H9 (cell line): Measurements from ENCODE around the gene TPD52L3. TPM values are rescaled to one million over a fixed set of nuclear protein-coding genes. Genes with fewer than 3 reads are reported as not detected.

Experiments used
- DNase-seq: peaks from one replicate; pipeline ENCODE4 v3.0.0-alpha.2; 2017
- H2AFZ ChIP-seq: one replicate; pipeline ENCODE4 v1.6.1; 2013; ENCODE audit warnings: mild to moderate bottlenecking, low read length, control low read depth, moderate library complexity
- H2AK5ac ChIP-seq: 2 replicates; pipeline ENCODE4 v1.6.1; 2013; ENCODE audit warnings: low read length, control low read depth, mixed read lengths; ENCODE audit not compliant: insufficient read length
- H2BK120ac ChIP-seq: one replicate; pipeline ENCODE4 v1.6.1; 2013; ENCODE audit warnings: low read depth, mild to moderate bottlenecking, low read length, control low read depth, inconsistent platforms; ENCODE audit not compliant: poor library complexity, severe bottlenecking
- H2BK12ac ChIP-seq: 2 replicates; pipeline ENCODE4 v1.6.1; 2013; ENCODE audit warnings: low read length, control low read depth, mixed read lengths, low read depth; ENCODE audit not compliant: insufficient read length
- H2BK15ac ChIP-seq: 2 replicates; pipeline ENCODE4 v1.6.1; 2013; ENCODE audit warnings: low read depth, low read length, control low read depth
- H2BK20ac ChIP-seq: one replicate; pipeline ENCODE4 v1.6.1; 2013; ENCODE audit warnings: low read depth, mild to moderate bottlenecking, low read length, control low read depth, inconsistent platforms; ENCODE audit not compliant: poor library complexity, severe bottlenecking
- H2BK5ac ChIP-seq: 2 replicates; pipeline ENCODE4 v1.6.1; 2013; ENCODE audit warnings: low read length, control low read depth, mixed read lengths; ENCODE audit not compliant: insufficient read length
- H3K14ac ChIP-seq: 2 replicates; pipeline ENCODE4 v1.6.1; 2013; ENCODE audit warnings: low read length, control low read depth; ENCODE audit not compliant: insufficient read depth
- H3K18ac ChIP-seq: 2 replicates; pipeline ENCODE4 v1.6.1; 2013; ENCODE audit warnings: low read depth, mild to moderate bottlenecking, mixed read lengths, low read length, control low read depth; ENCODE audit not compliant: insufficient read length
- H3K23ac ChIP-seq: 2 replicates; pipeline ENCODE4 v1.6.1; 2013; ENCODE audit warnings: low read length, control low read depth, mixed read lengths, low read depth; ENCODE audit not compliant: insufficient read length
- H3K23me2 ChIP-seq: 2 replicates; pipeline ENCODE4 v1.6.1; 2013; ENCODE audit warnings: low read depth, mild to moderate bottlenecking, mixed read lengths, low read length, control low read depth; ENCODE audit not compliant: insufficient read length, poor library complexity, severe bottlenecking
- H3K27ac ChIP-seq: 2 replicates; pipeline ENCODE4 v1.5.1; 2013; ENCODE audit warnings: low read length, control low read depth, mixed read lengths, low read depth; ENCODE audit not compliant: insufficient read length
- H3K27me3 ChIP-seq: 2 replicates; pipeline ENCODE4 v1.6.1; 2013; ENCODE audit warnings: low read length, control low read depth, inconsistent platforms; ENCODE audit not compliant: insufficient read depth
- H3K4ac ChIP-seq: 2 replicates; pipeline ENCODE4 v1.6.1; 2013; ENCODE audit warnings: low read depth, mild to moderate bottlenecking, control low read depth, inconsistent platforms, low read length, moderate library complexity
- H3K4me1 ChIP-seq: 2 replicates; pipeline ENCODE4 v1.6.1; 2013; ENCODE audit warnings: low read length, control low read depth, inconsistent platforms; ENCODE audit not compliant: insufficient read depth
- H3K4me2 ChIP-seq: 2 replicates; pipeline ENCODE4 v1.6.1; 2013; ENCODE audit warnings: low read length, control low read depth, mixed read lengths; ENCODE audit not compliant: insufficient read length, insufficient read depth
- H3K56ac ChIP-seq: 2 replicates; pipeline ENCODE4 v1.6.1; 2013; ENCODE audit warnings: low read depth, mild to moderate bottlenecking, mixed read lengths, low read length, control low read depth; ENCODE audit not compliant: insufficient read length
- H3K79me1 ChIP-seq: 2 replicates; pipeline ENCODE4 v1.6.1; 2013; ENCODE audit warnings: low read depth, mild to moderate bottlenecking, moderate library complexity, low read length, control low read depth, inconsistent platforms; ENCODE audit not compliant: insufficient read depth, poor library complexity, severe bottlenecking
- H3K79me2 ChIP-seq: 2 replicates; pipeline ENCODE4 v1.6.1; 2013; ENCODE audit warnings: low read length, control low read depth, inconsistent platforms; ENCODE audit not compliant: insufficient read depth
- H3K9ac ChIP-seq: 2 replicates; pipeline ENCODE4 v1.6.1; 2013; ENCODE audit warnings: low read length, control low read depth, mixed read lengths; ENCODE audit not compliant: insufficient read length; ENCODE audit errors: extremely low read depth
- H3K9me3 ChIP-seq: one replicate; pipeline ENCODE4 v1.6.1; 2013; ENCODE audit warnings: low read depth, low read length, inconsistent platforms; ENCODE audit not compliant: control insufficient read depth
- H3T11ph ChIP-seq: one replicate; pipeline ENCODE4 v1.6.1; 2013; ENCODE audit warnings: mild to moderate bottlenecking, low read length, control low read depth, inconsistent platforms
- H4K20me1 ChIP-seq: one replicate; pipeline ENCODE4 v1.6.1; 2013; ENCODE audit not compliant: control insufficient read depth, insufficient read length, insufficient read depth
- H4K5ac ChIP-seq: 2 replicates; pipeline ENCODE4 v1.6.1; 2013; ENCODE audit warnings: low read depth, mild to moderate bottlenecking, mixed read lengths, low read length, control low read depth; ENCODE audit not compliant: insufficient read length
- H4K8ac ChIP-seq: replicated peaks from 2 replicates; pipeline ENCODE4 v1.6.1; 2013; ENCODE audit warnings: low read length, control low read depth, mixed read lengths, low read depth; ENCODE audit not compliant: insufficient read length
- H4K91ac ChIP-seq: 2 replicates; pipeline ENCODE4 v1.6.1; 2013; ENCODE audit warnings: low read depth, mild to moderate bottlenecking, moderate library complexity, mixed read lengths, low read length, control low read depth; ENCODE audit not compliant: insufficient read length
- H3K27ac Mint-ChIP-seq, 3 experiments: 2 replicates in 2 of 3; 3 replicates in 1 of 3; pipeline ENCODE4 v1.8.0; 2020 to 2021; ENCODE audit warnings: mixed read lengths in 3 of 3, mild to moderate bottlenecking in 1 of 3, moderate library complexity in 1 of 3
- H3K27me3 Mint-ChIP-seq: 2 replicates; pipeline ENCODE4 v1.8.0; 2021; ENCODE audit warnings: low read depth, mild to moderate bottlenecking, moderate library complexity, mixed read lengths
- H3K36me3 Mint-ChIP-seq, 3 experiments: 2 replicates in 2 of 3; 3 replicates in 1 of 3; pipeline ENCODE4 v1.8.0; 2020 to 2021; ENCODE audit warnings: low read depth in 3 of 3, mixed read lengths in 3 of 3; ENCODE audit not compliant: insufficient read depth in 1 of 3
- H3K4me1 Mint-ChIP-seq, 2 experiments: 2 replicates each; pipeline ENCODE4 v1.8.0; 2020; ENCODE audit warnings: mixed read lengths in 2 of 2
- H3K4me3 Mint-ChIP-seq, 2 experiments: 2 replicates in 1 of 2; 3 replicates in 1 of 2; pipeline ENCODE4 v1.8.0; 2020 to 2021; ENCODE audit warnings: mild to moderate bottlenecking in 2 of 2, mixed read lengths in 2 of 2, moderate library complexity in 1 of 2
- H3K9me3 Mint-ChIP-seq, 2 experiments: 2 replicates in 1 of 2; 3 replicates in 1 of 2; pipeline ENCODE4 v1.8.0; 2020; ENCODE audit warnings: mild to moderate bottlenecking in 2 of 2, mixed read lengths in 2 of 2, moderate library complexity in 1 of 2
- CTCF ChIP-seq: fragments of 200-600 bp; sonication (generic); conservative IDR thresholded peaks from 3 replicates; pipeline ENCODE4 v1.8.0; 2021; ENCODE audit warnings: antibody characterized with exemption, mild to moderate bottlenecking
- total RNA-seq: library from RNA; stranded (reverse); gene quantifications from 2 replicates; pipeline ENCODE4 v1.2.1, GENCODE V29; 2021

TPD52L3 gene
- total RNA-seq, 1 experiment from 2014 or later = not detected

- H4K20me1 ChIP-seq = no peaks in the 10 kb centered on the region
- peaks cover 3% of the 10 kb centered on the region for H3K27me3 Mint-ChIP-seq
- no peak for DNase-seq
- peaks cover 9% of the 10 kb centered on the region in 2 experiments for H3K4me1 Mint-ChIP-seq
- peaks cover 37 to 40% of the 10 kb centered on the region in 2 experiments for H3K9me3 Mint-ChIP-seq
- no peak overlapping the region for H3K4ac ChIP-seq
- H3K14ac ChIP-seq = no peak overlapping the region
- H4K8ac ChIP-seq = no peak overlapping the region
- H3T11ph ChIP-seq = no peak overlapping the region
- H3K79me1 ChIP-seq = no peaks in the 10 kb centered on the region
- H3K56ac ChIP-seq = no peak overlapping the region
- no peaks in the 10 kb centered on the region for H3K23me2 ChIP-seq
- H3K4me3 Mint-ChIP-seq = no peak overlapping the region
- no peak overlapping the region for H3K9ac ChIP-seq
- H3K23ac ChIP-seq = no peak overlapping the region
- no peak for TF ChIP-seq CTCF
- H3K9me3 ChIP-seq = peaks cover 11% of the 10 kb centered on the region
- H4K91ac ChIP-seq = no peak overlapping the region
- no peaks in the 10 kb centered on the region for H3K4me1 ChIP-seq
- H3K27ac Mint-ChIP-seq = no peak overlapping the region
- H3K18ac ChIP-seq = no peak overlapping the region
- no peak overlapping the region for H2AK5ac ChIP-seq
- H2BK15ac ChIP-seq = no peak overlapping the region
- no peak overlapping the region for H2BK12ac ChIP-seq
- peaks cover 5 to 22% (median 11%) of the 10 kb centered on the region in 3 experiments for H3K36me3 Mint-ChIP-seq
- H3K27ac ChIP-seq = no peak overlapping the region
- H2BK5ac ChIP-seq = no peak overlapping the region
- no peak overlapping the region for H2BK20ac ChIP-seq
- no peak overlapping the region for H2AFZ ChIP-seq
- no peak overlapping the region for H4K5ac ChIP-seq
- no peaks in the 10 kb centered on the region for H3K79me2 ChIP-seq
- H3K27me3 ChIP-seq = no peaks in the 10 kb centered on the region
- H3K4me2 ChIP-seq = no peak overlapping the region
- H2BK120ac ChIP-seq = no peak overlapping the region
Measured at GRCh38 chr9:6334305-6334704, 6.1 kb downstream of the TPD52L3 start.
